Glomerular visceral epithelial cell (primary cell): Measurements from ENCODE around the gene C19orf53.

Experiments
- DNase-seq: peaks from one replicate; pipeline ENCODE4 v3.0.0-alpha.2; 2016; ENCODE audit errors: extremely low spot score

Gene C19orf53

DNA sequence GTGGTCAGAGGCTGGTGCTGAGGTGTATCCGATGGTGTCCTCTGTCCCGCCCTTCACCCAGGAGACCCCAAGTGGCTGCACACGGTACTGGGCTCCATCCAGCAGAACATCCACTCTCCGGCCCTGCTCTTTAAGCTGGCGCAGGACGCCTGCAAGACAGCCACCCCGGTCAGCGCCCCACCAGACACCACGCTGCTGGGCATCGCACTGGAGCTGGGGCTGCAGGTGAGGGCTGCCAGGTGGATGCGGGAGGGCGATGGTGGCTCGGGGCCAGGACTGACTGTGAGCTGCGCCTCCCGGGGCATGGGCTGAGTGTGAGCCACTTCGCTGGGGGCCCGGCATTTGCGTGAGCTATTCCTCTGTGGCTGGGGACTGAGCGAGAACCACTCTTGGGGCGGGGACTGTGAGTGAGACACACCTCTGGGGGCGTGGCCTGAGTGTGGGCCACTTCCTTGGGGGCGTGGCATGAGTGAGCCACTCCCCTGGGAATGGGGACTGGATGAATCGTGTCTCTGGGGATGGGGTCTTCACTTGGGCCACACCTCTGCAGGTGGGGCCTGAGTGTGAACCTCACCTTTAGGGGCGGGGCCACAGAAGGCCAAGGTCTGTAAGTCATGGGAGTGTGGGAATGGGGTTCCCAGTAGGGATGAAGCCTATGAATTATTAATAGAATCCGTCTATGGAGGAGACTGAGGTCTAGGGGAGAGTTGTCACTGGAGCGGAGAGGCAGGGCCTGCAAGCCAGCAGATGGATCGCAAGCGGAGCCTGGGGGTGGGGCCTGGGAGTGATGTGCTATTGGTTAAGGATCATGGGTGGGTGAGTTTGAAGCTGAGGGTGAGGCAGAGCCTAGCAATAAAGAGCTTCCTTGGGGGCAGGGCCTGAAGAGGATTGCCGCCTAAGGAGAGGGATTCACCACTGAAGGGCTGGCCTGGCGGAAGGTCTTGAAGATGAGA lies 51.5 kb downstream of the C19orf53 start:
- DNase-seq: no peak

DNA sequence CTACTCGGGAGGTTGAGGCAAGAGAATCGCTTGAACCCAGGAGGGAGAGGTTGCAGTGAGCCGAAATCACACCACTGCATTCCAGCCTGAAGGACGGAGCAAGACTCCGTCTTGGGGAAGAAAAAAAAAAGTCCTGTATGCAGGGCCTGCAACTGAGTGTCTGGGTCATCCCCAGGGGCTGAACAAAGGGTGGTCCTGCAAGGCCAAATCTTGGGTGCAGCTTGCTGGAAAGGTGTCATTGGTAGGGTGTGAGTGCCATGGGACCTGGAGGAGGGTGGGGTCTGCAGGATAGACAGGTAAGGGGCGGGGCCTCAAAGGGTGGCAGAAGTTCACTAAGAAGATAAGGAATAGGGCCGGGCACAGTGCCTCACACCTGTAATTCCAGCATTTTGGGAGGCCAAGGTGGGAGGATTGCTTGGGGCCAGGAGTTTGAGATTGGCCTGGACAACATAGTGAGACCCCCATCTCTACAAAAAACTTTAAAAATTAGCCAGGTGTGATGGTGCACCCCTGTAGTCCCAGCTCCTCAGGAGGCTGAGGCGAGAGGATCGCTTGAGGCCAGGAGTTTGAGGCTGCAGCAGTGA lies 52.5 kb downstream of the C19orf53 start:
- DNase-seq: no peak

DNA sequence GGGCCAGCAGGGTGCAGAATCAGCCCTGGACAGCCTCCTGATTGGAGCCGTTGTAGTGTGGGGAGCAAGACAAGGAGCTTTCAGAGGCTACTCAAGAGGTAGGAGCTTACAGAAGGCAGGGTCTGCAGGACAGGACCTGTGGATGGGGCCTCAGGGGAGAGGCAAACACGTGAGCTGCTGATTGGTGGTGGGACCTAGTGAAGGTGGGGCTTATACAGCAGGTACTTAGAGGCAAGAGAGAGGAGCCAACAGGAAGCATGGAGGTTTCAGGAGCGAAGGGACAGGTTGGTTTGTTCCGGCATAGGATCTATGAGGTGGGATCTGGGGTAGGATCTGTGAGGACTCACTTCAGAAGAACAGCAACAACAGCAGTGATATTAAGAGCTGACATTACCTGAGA lies 53.4 kb downstream of the C19orf53 start:
- DNase-seq: no peak
